Measurements from ENCODE around the gene RNF157.
A peak's percentile ranks its signal among the peaks of the same experiment; 100 is the strongest.

Gene RNF157

GRCh38 chr17:76123749-76124581, 116.3 kb downstream of the RNF157 start:
- DNase-seq (ENCODE audit: low read depth): no peak

GRCh38 chr17:76123191-76123499, 117.1 kb downstream of the RNF157 start:
- no peak for DNase-seq (ENCODE audit: low read depth)

- no peak for DNase-seq (ENCODE audit: low read depth)
Observed at GRCh38 chr17:76122431-76123190, 117.7 kb downstream of the RNF157 start.

- DNase-seq (ENCODE audit: low read depth): peak; percentile 43
Observed at GRCh38 chr17:76121932-76122430, 118.3 kb downstream of the RNF157 start.

- no peak for DNase-seq (ENCODE audit: low read depth)
Observed at GRCh38 chr17:76120658-76121008, 119.7 kb downstream of the RNF157 start.

GRCh38 chr17:76119409-76120371, 120.6 kb downstream of the RNF157 start:
- DNase-seq (ENCODE audit: low read depth): no peak

- no peak for DNase-seq (ENCODE audit: low read depth)
Observed at GRCh38 chr17:76115138-76115754, 125.0 kb downstream of the RNF157 start.

- DNase-seq (ENCODE audit: low read depth): no peak
Observed at GRCh38 chr17:76111956-76112355, 128.3 kb downstream of the RNF157 start.

- DNase-seq (ENCODE audit: low read depth): peak; percentile 63
Observed at GRCh38 chr17:76107509-76107908, 132.8 kb downstream of the RNF157 start.

- no peak for DNase-seq (ENCODE audit: low read depth)
Observed at GRCh38 chr17:76106703-76107102, 133.6 kb downstream of the RNF157 start.

- DNase-seq (ENCODE audit: low read depth): no peak
Observed at GRCh38 chr17:76104896-76105231, 135.4 kb downstream of the RNF157 start.

- DNase-seq (ENCODE audit: low read depth): no peak
Observed at GRCh38 chr17:76104140-76104895, 136.0 kb downstream of the RNF157 start.

- peak; percentile 95 for DNase-seq (ENCODE audit: low read depth)
Observed at GRCh38 chr17:76103274-76104139, 136.8 kb downstream of the RNF157 start, which contains the start of gene EXOC7. EXOC7 (minus strand) TSS chr17:76103787; CDS start chr17:76103692, 95 bp downstream.

GRCh38 chr17:76102944-76103273, 137.4 kb downstream of the RNF157 start:
- peak; percentile 21 for DNase-seq (ENCODE audit: low read depth)

- no peak for DNase-seq (ENCODE audit: low read depth)
Observed at GRCh38 chr17:76097716-76098295, 142.5 kb downstream of the RNF157 start.

GRCh38 chr17:76095943-76096342, 144.3 kb downstream of the RNF157 start:
- DNase-seq (ENCODE audit: low read depth): no peak

GRCh38 chr17:76094046-76094445, 146.2 kb downstream of the RNF157 start:
- no peak for DNase-seq (ENCODE audit: low read depth)

- no peak for DNase-seq (ENCODE audit: low read depth)
Observed at GRCh38 chr17:76092526-76093413, 147.5 kb downstream of the RNF157 start.

All from ELR (cell line).